SIG-M5 treated with dmso at 0.1 percent for 504 hours (cell line): ENCODE results near the gene KAZALD1.
A peak's percentile ranks its signal among the peaks of the same experiment; 100 is the strongest.
"Not testable (repeated sequence)": the region's sequence is repeated elsewhere in the genome, so short reads cannot be mapped to it uniquely, and the experiment has no call there.

Source experiments
- DNase-seq: peaks from one replicate; lab custom pipeline; 2025; ENCODE audit not compliant: unreplicated experiment; lab: John Stamatoyannopoulos, UW

Gene KAZALD1

DNA sequence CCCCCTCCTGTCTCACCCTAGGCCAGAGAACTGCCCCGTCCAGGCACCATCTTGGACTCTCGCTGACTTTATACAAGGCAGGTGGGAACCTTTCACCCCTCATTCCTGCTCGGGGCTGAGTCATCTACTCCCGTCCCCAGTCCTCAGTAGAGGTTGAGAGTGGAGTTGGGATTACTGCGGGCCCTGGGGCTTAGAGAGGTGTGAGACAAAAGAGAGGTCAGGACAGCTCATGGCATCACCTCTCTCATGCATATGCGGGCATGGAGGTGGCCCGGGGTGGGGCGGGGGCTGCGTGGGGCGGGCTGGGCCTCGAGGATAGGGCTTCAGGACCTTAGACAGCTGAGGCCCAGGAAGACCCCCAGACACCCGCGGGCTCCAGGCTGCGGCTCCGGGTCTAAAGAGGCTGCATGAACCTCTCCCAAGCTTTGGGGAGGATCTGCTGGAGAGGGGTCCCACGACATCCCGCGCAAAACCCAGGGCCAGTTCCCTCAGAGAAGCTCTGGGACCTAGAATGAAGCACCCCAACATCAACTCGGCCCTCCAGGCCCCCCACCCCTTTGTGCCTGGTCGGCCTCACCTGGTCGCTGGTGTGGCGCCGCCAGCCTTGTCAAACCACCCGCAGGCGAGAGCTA is 31.2 kb upstream of the KAZALD1 start:
- DNase-seq, result no peak

DNA sequence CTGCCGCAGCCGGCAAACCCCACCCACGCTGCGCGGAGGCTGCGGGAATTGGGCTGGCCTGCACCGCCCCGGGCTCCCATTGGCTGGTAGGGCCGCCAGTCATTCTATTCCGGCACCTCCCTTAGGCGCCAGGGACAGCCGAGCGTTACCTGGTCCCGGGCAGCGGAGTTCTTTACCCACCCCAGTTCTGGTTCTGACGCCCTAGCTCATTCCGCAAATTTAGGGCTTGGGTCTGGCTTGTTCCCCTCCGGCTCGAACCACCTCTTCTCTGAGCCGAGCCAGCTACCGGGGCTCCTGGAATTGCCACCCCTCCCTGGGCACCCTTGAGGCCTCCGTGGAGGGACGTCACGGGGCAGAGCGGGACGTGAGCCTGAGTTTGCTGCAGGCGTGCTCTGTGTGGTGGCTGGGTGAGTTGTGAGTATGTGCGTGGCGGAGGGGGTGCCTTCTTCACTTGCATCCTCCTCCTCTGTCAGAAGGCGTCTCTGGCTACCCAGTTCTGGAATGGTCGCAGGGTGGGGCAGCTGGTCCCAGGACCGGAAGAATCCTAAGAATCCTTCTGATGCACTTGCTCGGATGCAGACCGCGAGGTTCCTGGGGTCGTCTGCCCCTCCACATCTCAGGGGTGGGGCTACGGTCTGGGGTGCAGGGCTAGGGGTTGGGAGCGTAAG is 30.5 kb upstream of the KAZALD1 start, which contains the start of the genes PDZD7 and SFXN3:
Gene PDZD7, minus strand, starts transcription at position 2 of the 668 bp plus-strand sequence. CDS start 910 bp downstream, outside the sequence.
Gene SFXN3, plus strand, starts transcription at position 107 of the 668 bp plus-strand sequence. CDS start 3,461 bp downstream, outside the sequence.
- peak; percentile 69 for DNase-seq

DNA sequence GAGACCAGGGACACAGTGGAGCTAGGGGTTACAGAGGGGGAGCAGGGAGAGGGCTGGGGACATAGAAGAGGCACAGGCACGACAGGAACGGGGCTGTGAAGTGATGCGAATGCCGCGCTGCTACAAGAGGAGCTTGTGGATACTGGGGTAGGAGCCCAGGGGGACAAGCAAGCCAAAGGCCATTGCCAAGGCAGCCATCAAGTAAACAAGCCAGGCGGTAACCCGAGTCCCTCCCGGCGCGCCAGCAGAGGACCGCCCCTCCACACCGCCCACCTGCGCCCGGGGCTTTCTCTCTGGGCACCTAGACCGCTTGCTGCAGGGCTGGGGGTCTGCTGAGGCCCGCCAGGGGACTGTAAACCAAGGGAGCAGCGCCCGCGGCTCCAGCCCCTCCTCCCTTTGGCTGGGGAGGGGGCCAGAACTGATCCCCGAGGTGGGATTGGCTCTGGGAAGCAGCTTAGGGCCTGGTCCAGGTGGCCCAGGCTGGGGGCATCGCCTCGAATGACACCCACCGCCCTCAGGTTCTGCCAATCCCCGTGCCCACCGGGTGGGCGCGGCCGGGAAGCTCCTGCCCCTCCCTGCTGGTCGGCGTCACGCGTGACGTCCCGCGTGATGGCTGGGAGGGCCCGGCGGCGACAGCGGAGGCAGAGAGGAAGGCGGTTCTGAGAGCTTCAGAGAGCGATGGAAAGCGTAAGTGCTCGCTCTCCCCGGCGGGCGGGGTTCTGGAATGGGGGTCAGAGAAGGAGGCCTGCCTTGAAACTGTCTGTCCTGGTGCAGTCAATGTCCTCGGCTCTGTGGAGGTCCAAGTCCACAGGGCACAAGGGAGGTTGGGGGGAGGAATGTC is 29.8 kb upstream of the KAZALD1 start:
- peak; percentile 41 for DNase-seq

DNA sequence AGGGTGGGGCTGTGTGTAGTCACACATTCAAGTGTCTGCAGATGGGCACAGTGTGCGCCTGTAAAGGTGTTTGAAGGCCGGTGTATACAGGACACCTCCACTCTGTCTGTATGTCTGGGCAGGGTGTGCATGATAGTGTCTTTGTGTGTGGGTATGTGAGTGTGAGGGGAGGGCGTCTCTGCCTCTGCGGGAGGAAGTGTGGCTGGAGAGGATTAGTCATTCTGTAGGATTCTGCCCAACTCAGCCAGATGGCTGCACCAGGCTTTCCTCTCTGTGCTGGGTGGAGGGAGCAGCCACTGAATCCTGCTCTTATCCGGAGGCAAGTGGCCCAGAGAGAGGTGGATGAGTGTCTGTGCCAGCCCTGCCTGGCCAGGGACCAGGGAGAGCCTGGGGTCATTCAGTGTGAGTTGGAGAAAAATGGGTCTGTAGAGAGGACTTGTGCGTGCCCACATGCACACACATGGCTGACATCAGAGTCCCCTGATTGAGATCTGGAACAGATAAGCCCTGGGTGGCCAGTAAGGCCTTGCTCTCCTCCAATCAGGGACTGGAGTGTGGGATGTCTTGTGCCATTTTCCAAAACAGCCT is 29.1 kb upstream of the KAZALD1 start:
- DNase-seq, result peak; percentile 71

DNA sequence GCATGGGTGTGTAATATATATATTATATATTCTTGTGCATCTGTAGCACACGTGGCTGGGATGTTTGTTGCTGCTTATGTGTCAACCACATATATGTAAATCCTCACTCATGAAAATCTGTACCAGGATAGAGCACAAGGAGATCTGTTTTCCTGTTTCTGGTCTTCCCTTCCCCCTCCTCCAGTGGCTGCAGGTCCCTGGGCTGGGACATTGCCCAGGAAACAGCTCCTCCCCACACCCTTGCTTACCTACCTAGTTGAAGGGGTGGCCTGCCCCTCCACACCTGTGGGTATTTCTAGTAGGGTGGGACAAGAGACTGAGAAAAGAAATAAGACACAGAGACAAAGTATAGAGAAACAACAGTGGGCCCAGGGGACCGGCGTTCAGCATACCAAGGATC is 28.5 kb upstream of the KAZALD1 start:
- no peak for DNase-seq

DNA sequence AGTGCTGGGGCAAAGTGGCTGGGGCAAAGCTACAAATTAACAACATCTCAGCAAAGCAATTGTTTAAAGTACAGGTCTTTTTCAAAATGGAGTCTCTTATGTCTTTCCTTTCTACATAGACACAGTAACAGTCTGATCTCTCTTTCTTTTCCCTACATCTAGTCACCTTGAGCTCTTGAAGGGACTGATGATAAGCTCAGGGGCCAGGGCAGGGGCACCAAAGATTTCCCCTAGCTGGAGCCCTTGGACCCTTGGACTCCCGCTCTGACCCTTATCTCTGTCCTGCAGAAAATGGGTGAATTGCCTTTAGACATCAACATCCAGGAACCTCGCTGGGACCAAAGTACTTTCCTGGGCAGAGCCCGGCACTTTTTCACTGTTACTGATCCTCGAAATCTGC is 27.4 kb upstream of the KAZALD1 start:
- not testable (repeated sequence) for DNase-seq

DNA sequence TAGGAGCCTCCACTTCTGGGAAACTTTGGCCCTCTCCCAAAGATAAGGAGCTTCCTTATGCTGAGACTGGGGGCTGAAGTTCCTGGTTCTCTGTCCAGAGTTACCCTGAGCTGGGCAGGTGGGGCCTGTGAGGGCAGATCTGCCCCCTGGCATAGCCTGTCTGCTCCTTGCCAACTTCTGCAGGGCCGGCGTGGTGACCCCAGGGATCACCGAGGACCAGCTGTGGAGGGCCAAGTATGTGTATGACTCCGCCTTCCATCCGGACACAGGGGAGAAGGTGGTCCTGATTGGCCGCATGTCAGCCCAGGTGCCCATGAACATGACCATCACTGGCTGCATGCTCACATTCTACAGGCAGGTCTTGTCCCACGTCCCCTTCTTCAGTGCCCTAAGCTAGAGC is 26.5 kb upstream of the KAZALD1 start:
- DNase-seq, result no peak

DNA sequence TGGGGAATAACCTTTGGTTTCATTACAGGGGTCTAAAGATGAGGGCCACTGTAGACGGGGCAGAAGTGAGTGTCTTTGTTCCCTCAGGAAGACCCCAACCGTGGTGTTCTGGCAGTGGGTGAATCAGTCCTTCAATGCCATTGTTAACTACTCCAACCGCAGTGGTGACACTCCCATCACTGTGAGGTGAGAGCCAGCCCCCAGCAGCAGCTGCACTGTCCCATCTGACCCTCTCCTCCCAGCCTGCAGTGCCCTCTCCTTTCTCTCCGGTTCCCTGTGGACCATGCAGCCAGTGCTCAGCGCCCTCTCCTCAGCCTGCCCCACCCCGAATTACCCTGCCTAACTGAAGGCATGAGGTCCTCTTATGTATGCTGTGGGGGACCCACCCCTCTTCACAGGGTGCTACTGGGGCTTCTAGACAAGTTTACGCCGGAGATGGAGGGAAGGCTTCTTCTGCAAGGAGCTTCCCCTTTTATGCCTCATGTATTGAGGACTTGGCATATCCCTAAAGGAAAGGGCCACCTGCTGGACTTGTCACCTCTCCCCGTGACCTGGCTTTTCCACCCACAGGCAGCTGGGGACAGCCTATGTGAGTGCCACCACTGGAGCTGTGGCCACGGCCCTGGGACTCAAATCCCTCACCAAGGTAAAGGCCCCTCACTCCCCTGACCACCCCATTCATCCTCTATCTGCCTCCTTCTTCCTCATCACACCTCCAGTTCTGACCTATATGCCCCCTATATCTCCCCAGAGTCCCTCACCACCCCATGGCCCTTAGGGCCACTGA is 25.7 kb upstream of the KAZALD1 start:
- DNase-seq, result no peak

DNA sequence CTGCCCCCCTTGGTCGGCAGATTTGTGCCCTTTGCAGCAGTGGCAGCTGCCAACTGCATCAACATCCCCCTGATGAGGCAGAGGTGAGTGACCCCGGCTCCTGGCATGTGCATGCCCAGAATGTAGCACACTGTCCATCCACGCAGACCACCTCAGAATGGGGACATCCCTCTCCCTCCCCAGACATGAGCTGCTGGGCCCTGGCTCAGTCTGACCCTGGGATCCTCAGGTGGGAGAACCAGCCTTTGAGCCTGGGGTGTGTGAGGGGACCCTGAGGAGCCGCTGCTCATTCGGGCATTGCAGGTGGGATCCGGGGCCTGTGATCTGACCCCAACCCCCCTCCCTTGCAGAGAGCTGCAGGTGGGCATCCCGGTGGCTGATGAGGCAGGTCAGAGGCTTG is 25.1 kb upstream of the KAZALD1 start:
- DNase-seq, result no peak

DNA sequence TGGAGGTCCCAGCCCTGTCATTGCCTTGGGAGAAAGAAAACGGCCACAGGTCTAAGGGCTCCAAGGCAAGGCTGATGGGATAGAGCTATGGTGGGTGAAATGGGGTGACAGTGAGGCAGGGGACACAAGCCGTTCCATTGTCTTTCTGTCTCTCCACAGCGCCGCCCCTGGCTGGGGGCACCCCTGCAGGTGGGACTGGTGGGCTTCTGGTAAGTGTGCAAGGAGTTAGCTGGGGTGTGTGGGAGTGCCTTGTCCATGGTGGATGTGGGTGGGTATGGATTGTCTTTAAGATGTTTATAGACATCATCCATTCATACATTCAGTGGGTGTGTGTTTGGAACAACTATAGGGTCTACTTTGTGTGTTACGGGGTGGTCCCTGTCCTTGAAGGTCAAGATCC is 23.3 kb upstream of the KAZALD1 start:
- DNase-seq, result no peak

DNA sequence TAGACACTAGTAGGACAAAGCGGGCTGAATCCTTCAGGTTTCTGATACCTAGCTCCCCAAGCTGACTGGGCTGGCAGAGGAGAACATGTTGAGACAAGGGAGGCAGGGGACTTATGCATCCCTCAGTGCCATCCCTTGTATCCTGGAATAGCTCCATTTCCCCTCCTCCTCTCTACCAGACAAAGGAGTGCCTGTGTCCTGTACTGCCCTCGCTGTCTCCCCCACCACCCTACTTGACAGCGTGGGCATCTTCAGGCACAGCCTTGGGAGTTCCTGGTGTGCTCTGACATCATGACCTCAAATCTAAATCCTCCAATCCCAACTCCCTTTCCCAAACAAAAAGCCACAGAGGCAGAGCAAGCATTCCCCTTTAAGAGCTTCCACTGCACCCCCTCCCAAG is 21.7 kb upstream of the KAZALD1 start:
- DNase-seq, result no peak

DNA sequence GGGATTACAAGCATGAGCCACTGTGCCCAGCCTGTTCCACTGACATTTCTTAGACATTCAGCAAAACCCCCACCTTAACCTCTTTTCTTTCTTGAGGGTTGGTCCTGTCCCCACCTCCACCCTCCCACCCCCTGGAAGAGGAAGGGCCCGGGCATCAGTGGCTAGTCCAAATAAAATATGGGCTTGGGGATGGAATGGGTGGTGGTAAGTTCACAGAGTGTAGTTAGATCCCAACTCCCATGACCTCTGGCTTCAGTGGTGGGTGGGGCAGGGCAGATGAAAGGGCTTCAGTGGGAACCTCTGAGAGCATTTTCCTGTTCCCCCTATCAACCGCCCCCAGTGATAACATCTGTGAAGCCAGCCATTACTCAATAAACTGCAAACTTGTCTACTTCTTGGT is 20.9 kb upstream of the KAZALD1 start:
- DNase-seq, result no peak

DNA sequence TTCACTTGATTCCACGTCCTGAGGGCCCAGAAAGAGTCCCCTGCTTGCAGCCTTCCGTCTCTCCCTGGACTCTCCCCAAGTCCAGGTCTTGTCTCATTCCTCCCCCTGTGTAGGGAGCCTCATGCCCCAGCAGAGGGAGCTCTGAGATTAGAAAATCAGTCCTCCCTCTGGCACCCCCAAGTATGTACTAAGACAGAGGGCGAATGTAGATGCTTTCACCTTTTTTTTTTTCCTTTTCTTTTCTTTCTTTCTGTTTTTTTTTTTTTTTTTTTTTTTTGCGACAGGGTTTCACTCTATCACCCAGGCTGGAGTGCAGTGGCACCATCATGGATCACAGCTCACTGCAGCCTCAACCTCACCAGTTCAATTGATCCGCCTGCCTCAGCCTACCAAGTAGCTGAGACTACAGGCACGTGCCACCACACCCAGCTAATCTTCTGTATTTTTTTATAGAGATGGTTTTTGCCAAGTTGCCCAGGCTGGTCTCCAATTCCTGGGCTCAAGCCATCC is 20.5 kb upstream of the KAZALD1 start:
- DNase-seq, result peak; percentile 77

DNA sequence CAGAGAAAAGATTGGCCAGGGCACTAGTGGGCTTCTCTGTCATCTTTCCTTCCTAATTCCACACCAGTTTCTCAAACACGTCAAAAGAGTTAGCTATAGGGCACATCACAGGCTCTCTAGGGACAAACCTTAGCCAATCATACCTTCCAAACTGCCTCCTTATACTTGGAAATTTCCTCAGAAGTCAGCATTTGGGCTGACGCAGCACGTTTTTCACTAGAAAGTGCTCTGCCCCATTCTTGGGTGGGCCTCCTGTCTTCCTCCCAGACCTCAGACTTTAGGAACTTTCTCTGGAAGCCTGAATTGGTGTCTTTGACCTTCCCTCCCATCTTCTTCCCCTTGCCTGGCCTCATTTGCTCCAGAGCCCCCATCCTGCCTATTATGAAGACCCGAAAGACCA is 19.7 kb upstream of the KAZALD1 start:
- no peak for DNase-seq

DNA sequence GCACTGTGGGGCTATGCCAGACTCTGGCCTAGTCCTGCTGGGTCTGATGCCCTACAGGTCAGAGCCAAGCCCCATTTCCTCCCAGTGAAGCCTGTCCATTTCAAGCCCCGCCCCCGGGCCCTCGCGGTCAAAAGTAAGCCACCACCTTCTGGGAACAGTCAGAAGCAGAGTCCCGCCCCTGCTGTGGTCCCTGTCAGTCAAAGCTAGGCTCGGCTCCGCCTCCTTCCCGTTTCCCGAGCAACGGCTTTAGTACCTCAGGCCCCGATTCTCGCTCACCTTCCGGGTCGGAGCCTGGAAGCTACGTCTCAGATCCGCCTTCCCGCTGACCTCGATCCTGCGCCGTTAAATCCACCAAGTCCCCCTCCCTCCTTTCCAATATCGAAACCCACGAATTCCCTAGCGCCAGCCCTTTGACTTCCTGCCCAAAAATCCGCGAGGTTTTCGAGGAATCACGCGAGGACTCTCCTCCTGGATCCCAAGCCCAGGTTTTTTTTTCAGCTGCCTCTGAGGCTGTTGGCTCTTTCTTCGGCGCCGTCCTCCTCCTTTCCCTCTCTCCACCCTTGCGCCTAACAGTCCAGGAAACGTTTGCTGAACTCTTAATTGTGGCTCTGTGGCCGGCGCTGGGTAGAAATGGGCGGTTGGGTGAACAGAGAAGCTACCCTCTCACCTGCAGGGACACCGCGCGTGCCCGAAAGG is 19.0 kb upstream of the KAZALD1 start:
- peak; percentile 92 for DNase-seq

DNA sequence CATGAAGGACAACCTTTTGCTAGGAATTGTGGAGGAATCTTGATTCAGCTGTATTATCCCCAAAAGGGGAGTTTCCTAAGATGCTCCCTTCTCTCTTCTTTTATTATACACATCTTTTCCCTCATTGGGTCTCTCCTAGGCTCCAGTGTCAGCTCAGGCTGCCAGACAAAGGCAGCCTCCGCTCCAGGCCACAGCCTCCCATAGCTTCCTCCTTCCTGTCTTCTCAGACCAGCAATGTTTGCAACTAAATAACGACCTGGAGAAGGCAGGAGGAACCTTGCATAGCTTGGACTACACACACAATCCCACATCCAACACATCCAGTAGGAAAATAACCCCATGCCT is 18.5 kb upstream of the KAZALD1 start:
- no peak for DNase-seq

DNA sequence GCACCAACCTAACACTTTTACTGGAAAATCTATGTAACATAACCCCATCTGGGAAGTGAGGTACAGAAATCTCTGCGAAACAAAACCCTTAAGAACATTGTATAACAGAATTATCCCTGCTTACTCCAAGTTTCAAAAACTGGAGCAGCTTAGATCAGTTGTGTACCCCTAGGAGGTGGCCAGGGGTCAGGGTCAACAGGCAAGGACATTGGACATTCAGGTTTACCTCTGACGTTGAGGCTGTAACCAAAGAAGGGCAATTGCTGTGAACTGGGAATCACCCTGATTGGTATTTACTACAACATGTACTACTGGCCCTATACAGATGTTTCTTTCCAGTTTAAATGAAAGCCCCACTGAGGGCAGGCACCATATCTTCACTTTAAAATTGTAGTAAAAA is 17.7 kb upstream of the KAZALD1 start:
- no peak for DNase-seq

DNA sequence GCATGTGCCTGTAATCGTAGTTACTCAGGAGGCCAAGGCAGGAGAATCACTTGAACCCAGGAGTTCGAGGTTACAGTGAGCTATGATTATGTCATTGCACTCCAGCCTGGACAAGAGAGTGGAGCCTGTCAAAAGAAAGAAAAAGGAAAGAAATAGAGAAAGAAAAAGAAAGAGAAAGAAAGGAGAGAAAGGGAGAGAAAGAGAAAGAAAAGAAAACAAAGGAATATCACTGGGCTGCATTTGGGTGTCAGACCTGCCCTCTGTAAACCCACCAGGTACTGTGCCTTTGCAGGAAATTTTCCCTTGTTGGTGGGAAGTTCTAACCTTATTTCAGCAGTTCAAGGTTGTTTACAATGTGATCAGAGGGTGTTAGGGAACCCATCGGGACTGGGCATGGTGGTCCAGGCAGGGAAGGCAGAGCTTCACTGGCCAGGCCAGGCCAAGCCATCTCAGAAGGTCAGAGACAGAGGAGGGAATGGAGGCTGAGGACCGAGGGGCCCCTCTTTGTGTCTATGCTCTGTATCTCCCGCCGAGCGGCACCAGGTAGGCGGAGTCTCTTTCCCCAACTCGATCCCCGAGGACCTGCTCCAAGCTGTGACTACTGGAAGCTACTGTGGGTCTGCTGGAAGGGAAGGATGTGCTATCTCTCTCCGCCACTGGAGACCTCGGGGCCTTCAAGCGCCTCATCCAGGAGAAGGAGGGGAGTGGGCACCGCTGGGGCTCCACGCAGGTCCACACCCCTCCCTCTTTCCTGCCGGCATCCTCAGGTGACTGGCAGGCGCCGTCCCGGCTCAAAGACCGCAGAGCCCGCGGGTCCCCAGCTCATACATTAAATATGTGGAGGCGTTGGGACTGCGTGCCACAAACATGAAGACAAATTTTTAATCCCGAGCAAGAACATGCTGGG is 15.2 kb upstream of the KAZALD1 start:
- no peak for DNase-seq

DNA sequence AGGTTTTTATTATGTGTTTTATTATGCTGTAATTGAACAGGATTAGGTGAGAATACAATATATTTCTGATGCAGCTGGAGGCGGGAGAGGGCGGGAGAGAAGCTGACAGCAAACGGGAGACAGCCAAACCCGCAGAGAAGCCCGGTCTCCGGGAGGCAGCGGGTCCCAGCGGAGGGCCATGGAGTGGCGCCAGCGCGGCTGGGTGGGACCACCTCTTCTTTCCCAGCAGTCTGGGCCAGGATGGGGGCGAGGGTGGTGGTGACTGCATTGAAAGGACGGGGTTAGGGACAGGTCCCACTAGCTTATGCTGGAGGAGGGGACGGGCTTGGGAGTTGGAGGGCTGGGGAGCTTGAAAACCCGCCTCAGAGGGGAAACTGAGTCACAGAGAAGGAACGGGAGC is 14.5 kb upstream of the KAZALD1 start:
- no peak for DNase-seq
